T follicular helper cell (primary cell): ENCODE measurements around the gene SEC11A.
A peak's percentile ranks its signal among the peaks of the same experiment; 100 is the strongest.
"Not testable (repeated sequence)": the region's sequence is repeated elsewhere in the genome, so short reads cannot be mapped to it uniquely, and the experiment has no call there.

ENCODE experiments used
- DNase-seq: peaks from one replicate; pipeline ENCODE4 v3.0.0-alpha.2; 2020; ENCODE audit warnings: low read depth

The SEC11A gene

GRCh38 chr15:84641871-84642270, 74.1 kb downstream of the SEC11A start:
- not testable (repeated sequence) for DNase-seq

GRCh38 chr15:84638103-84638502, 77.8 kb downstream of the SEC11A start:
- no peak for DNase-seq

- DNase-seq: no peak
These were observed 81.6 kb downstream of the SEC11A start for GRCh38 chr15:84634228-84634837.

- peak; percentile 42 for DNase-seq
These were observed 82.4 kb downstream of the SEC11A start for GRCh38 chr15:84633311-84634227.

GRCh38 chr15:84631706-84632272, 84.2 kb downstream of the SEC11A start:
- DNase-seq: no peak

GRCh38 chr15:84629033-84629432, 86.9 kb downstream of the SEC11A start:
- DNase-seq: no peak

GRCh38 chr15:84625123-84625522, 90.8 kb downstream of the SEC11A start:
- no peak for DNase-seq

- no peak for DNase-seq
These were observed 91.6 kb downstream of the SEC11A start for GRCh38 chr15:84624359-84624758.

GRCh38 chr15:84621358-84621979, 94.5 kb downstream of the SEC11A start:
- DNase-seq: no peak

- DNase-seq: no peak
These were observed 95.3 kb downstream of the SEC11A start for GRCh38 chr15:84620626-84621025.
